HUDEP-2 (cell line): ENCODE results near the gene PCARE.

Experiments used
- DNase-seq, 76 experiments: peaks; one replicate each; lab custom pipeline; 2025; ENCODE audit not compliant: unreplicated experiment in 76 of 76; lab: John Stamatoyannopoulos, UW

PCARE gene

DNA sequence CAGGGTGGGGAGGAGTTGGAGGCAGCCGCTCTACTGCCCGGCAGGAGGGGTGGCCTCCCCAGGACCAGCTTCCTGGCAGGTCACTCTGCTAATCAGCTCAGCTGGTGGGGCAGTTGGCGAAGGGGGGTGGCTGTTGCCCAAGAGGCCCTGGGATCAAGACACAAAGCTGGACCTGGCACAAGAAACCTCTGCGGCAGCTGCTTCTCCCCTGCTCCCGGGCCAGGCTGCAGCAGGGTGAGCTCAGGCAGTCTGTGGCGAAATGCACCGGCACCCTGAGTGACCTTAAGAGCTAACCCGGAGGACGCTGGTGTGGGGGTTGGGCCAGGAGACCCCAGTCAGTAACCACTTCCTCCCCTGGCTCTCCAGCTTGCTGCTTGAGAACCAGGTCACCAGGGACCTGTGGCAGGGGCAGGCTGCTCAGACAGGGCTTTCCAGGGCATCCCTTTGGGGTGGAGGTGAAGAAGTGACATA, 62.1 kb downstream of the PCARE start:
- no peak for DNase-seq
